Thyroid gland (tissue), 4 donors: Measurements from ENCODE around the gene ADAP1. TPM values are rescaled to one million over a fixed set of nuclear protein-coding genes. Genes with fewer than 3 reads are reported as not detected.

Experiments
- DNase-seq, 2 donors: peaks; one replicate each; pipeline ENCODE4 v3.0.0-alpha.2; 2019
- H3K27ac ChIP-seq, 3 donors: fragments of 200-600 bp; sonication (generic); 1 replicate in 2 of 3; 2 replicates in 1 of 3; pipeline ENCODE4 v1.5.1; 2016 to 2019; ENCODE audit warnings: mild to moderate bottlenecking in 1 of 3, moderate library complexity in 1 of 3
- H3K27me3 ChIP-seq: fragments of 200-600 bp; sonication (generic); one replicate; pipeline ENCODE4 v1.5.1; 2019
- H3K36me3 ChIP-seq, 2 donors: fragments of 200-600 bp; sonication (generic); one replicate each; pipeline ENCODE4 v1.5.1; 2016 to 2019
- H3K4me1 ChIP-seq, 2 donors: fragments of 200-600 bp; sonication (generic); one replicate each; pipeline ENCODE4 v1.5.1; 2017 to 2019
- H3K4me3 ChIP-seq, 3 donors: fragments of 200-600 bp; sonication (generic); replicated peaks in 1 of 3; 1 replicate in 2 of 3; 2 replicates in 1 of 3; pipeline ENCODE4 v1.5.1; 2016; ENCODE audit warnings: mild to moderate bottlenecking in 1 of 3
- H3K9me3 ChIP-seq: fragments of 200-600 bp; sonication (generic); one replicate; pipeline ENCODE4 v1.5.1; 2017
- CTCF ChIP-seq, 6 experiments: fragments of 200-600 bp in 3 of 6; fragments of 450-650 bp in 3 of 6; sonication (generic) in 3 of 6; IDR thresholded peaks; one replicate each; pipeline ENCODE4 v1.5.1; 2016 to 2019; ENCODE audit warnings: antibody characterized with exemption in 6 of 6, mild to moderate bottlenecking in 2 of 6, inconsistent platforms in 1 of 6, moderate library complexity in 1 of 6
- POLR2A ChIP-seq, 2 donors: fragments of 450-650 bp; IDR thresholded peaks; one replicate each; pipeline ENCODE4 v1.6.1; 2017; ENCODE audit warnings: antibody characterized with exemption in 2 of 2, mild to moderate bottlenecking in 2 of 2, moderate library complexity in 1 of 2
- whole genome bisulfite sequencing, 2 donors: methylation state at CpG; one replicate each; pipeline ENCODE4 v1.1.5; 2017; 5-methylcytosine and 5-hydroxymethylcytosine counted together
- intact Hi-C: fragments of 100-400 bp; cut with DNase I; formaldehyde crosslinking; loops from one replicate; pipeline ENCODE4 v1.15.1; 2023
- total RNA-seq, 4 donors: library from RNA; depleted of rRNA; stranded (reverse); fragments of >200 nt; gene quantifications; one replicate each; pipeline ENCODE4 v1.2.3, GENCODE V29; 2016

Gene ADAP1
- total RNA-seq, 4 donors from 2014 or later = 11.7 to 29.9 (median 23.4) TPM

- Histone ChIP-seq H3K27ac (no peak overlapping the region), H3K9me3 (no peaks in the 10 kb centered on the region), H3K4me3 (no peak overlapping the region), H3K27me3 (no peaks in the 10 kb centered on the region), H3K4me1 (peaks cover 0 to 12% of the 10 kb centered on the region in 2 donors), H3K36me3 (peaks cover 0 to 4% of the 10 kb centered on the region in 2 donors)
- intact Hi-C loops = no loop called here
- peak; percentile 64 to 71 for DNase-seq
- no peak for TF ChIP-seq POLR2A (IDR thresholded peaks at IDR 0.05)
- TF ChIP-seq CTCF (IDR thresholded peaks at IDR 0.05) = no peak
- 20 to 44% methylated on average over 8 to 14 of the region's 24 CpGs for WGBS, 2 donors
These were observed 52.9 kb downstream of the ADAP1 start for GRCh38 chr7:901388-902154.

- peaks cover 0 to 10% of the 10 kb centered on the region in 2 donors for H3K36me3 ChIP-seq
These were observed 53.5 kb downstream of the ADAP1 start for GRCh38 chr7:901041-901387.

GRCh38 chr7:900331-901040, 54.0 kb downstream of the ADAP1 start:
- H3K4me3 ChIP-seq = no peak overlapping the region
- DNase-seq = no peak
- no peaks in the 10 kb centered on the region for H3K9me3 ChIP-seq
- H3K36me3 ChIP-seq = peaks cover 4 to 15% of the 10 kb centered on the region in 2 donors
- no peak for TF ChIP-seq POLR2A (IDR thresholded peaks at IDR 0.05)
- TF ChIP-seq CTCF (IDR thresholded peaks at IDR 0.05) = no peak
- no peak overlapping the region for H3K27ac ChIP-seq
- WGBS, 2 donors = 91 to 100% methylated on average over 2 to 17 of the region's 26 CpGs
- H3K4me1 ChIP-seq = peaks cover 0 to 12% of the 10 kb centered on the region in 2 donors
- intact Hi-C loops = no loop called here
- H3K27me3 ChIP-seq = no peaks in the 10 kb centered on the region

More at GRCh38 chr7:901041-901387, 53.5 kb downstream of the ADAP1 start:
- Histone ChIP-seq H3K27ac (no peak overlapping the region), H3K4me3 (no peak overlapping the region), H3K9me3 (no peaks in the 10 kb centered on the region), H3K27me3 (no peaks in the 10 kb centered on the region), H3K4me1 (peaks cover 0 to 12% of the 10 kb centered on the region in 2 donors)
- no peak for DNase-seq
- TF ChIP-seq POLR2A (IDR thresholded peaks at IDR 0.05) (no peak), CTCF (IDR thresholded peaks at IDR 0.05) (no peak)
- intact Hi-C loops = no loop called here
- WGBS, 2 donors = 69 to 87% methylated on average over 4 to 7 of the region's 8 CpGs

GRCh38 chr7:899806-900205, 54.7 kb downstream of the ADAP1 start:
- 96 to 100% methylated on average over 11 to 15 of the region's 16 CpGs for WGBS, 2 donors
- DNase-seq = no peak
- Histone ChIP-seq H3K4me1 (peaks cover 0 to 12% of the 10 kb centered on the region in 2 donors), H3K27me3 (no peaks in the 10 kb centered on the region), H3K9me3 (no peaks in the 10 kb centered on the region), H3K27ac (no peak overlapping the region), H3K36me3 (peaks cover 11 to 20% of the 10 kb centered on the region in 2 donors), H3K4me3 (no peak overlapping the region)
- TF ChIP-seq POLR2A (IDR thresholded peaks at IDR 0.05) (no peak), CTCF (IDR thresholded peaks at IDR 0.05) (no peak)
- intact Hi-C loops = no loop called here
